GM12878 (cell line): ENCODE measurements around the gene TRIM3. TPM values are rescaled to one million over a fixed set of nuclear protein-coding genes. Genes with fewer than 3 reads are reported as not detected.

Experiments used
- ATAC-seq: fragments of 200-7000 bp; cut with Tn5 transposase; 3 replicates; pipeline ENCODE4 v1.9.1; 2020; ENCODE audit warnings: mild to moderate bottlenecking, moderate library complexity
- BruUV-seq: library from RNA; stranded (reverse); fragments of 400-500 nt; replicated peaks from 2 replicates; lab custom pipeline; 2021; lab: Mats Ljungman, UMichigan
- CTCF ChIA-PET: fragments of 300-600 bp; sonication (Branson Sonifier 250); formaldehyde crosslinking; extraction: SDS; loops from one replicate; lab custom pipeline; 2021; ENCODE audit warnings: inconsistent platforms; lab: Yijun Ruan, JAX
- POLR2A ChIA-PET: fragments of 350-600 bp; formaldehyde crosslinking; extraction: SDS; loops from one replicate; lab custom pipeline; 2021; ENCODE audit warnings: inconsistent platforms; lab: Charles Lee
- RAD21 ChIA-PET: fragments of 300-600 bp; sonication (Branson Sonifier 250); formaldehyde crosslinking; loops from one replicate; lab custom pipeline; 2023; ENCODE audit warnings: antibody characterized with exemption; ENCODE audit not compliant: unreplicated experiment; lab: Charles Lee
- SMC1A ChIA-PET: fragments of 300-600 bp; sonication (Branson Sonifier 250); formaldehyde crosslinking; loops from one replicate; lab custom pipeline; 2023; ENCODE audit not compliant: unreplicated experiment, uncharacterized antibody; lab: Charles Lee
- DNase-seq: peaks from one replicate; pipeline ENCODE4 v3.0.0-alpha.2; 2011; ENCODE audit warnings: low read depth, low spot score
- FAIRE-seq: peaks from 3 replicates; lab custom pipeline; 2011; peaks lifted over from hg19 to GRCh38; lab: Jason Lieb, UNC
- H2AFZ ChIP-seq: 2 replicates; pipeline ENCODE4 v1.6.0; 2011; ENCODE audit warnings: low read depth, low read length, control low read depth; ENCODE audit not compliant: control insufficient read depth
- H3K27ac ChIP-seq: 2 replicates; pipeline ENCODE4 v1.5.1; 2011; ENCODE audit warnings: control low read depth; ENCODE audit not compliant: control insufficient read depth, insufficient read depth
- H3K27me3 ChIP-seq, 2 experiments: replicated peaks in 1 of 2; 2 replicates each; pipeline versions ENCODE4 v1.6.0 to v1.6.1; 2011; ENCODE audit warnings: low read length in 1 of 2; ENCODE audit not compliant: control insufficient read depth in 2 of 2, insufficient read depth in 2 of 2
- H3K36me3 ChIP-seq, 2 experiments: 2 replicates each; pipeline ENCODE4 v1.5.1; 2011; ENCODE audit warnings: low read length in 1 of 2; ENCODE audit not compliant: control insufficient read depth in 2 of 2, insufficient read depth in 2 of 2
- H3K4me1 ChIP-seq: 2 replicates; pipeline ENCODE4 v1.6.1; 2011; ENCODE audit warnings: mild to moderate bottlenecking, low read length, moderate library complexity, mixed read lengths; ENCODE audit not compliant: control insufficient read depth, insufficient read depth
- H3K4me2 ChIP-seq: 2 replicates; pipeline ENCODE4 v1.6.0; 2011; ENCODE audit warnings: control low read depth; ENCODE audit not compliant: control insufficient read depth, insufficient read depth
- H3K4me3 ChIP-seq: fragments of 200-600 bp; sonication (generic); 2 replicates; pipeline ENCODE4 v1.5.1; 2016
- H3K79me2 ChIP-seq: 2 replicates; pipeline ENCODE4 v1.6.0; 2011; ENCODE audit warnings: low read length; ENCODE audit not compliant: control insufficient read depth, insufficient read depth
- H3K9ac ChIP-seq: 2 replicates; pipeline ENCODE4 v1.8.0; 2011; ENCODE audit warnings: low read length, control low read depth, mixed read lengths; ENCODE audit not compliant: control insufficient read depth, insufficient read depth
- H3K9me3 ChIP-seq: replicated peaks from 3 replicates; pipeline ENCODE4 v1.5.1; 2011; ENCODE audit warnings: mild to moderate bottlenecking, low read length; ENCODE audit not compliant: control insufficient read depth, insufficient read depth
- H4K20me1 ChIP-seq: 2 replicates; pipeline ENCODE4 v1.6.0; 2011; ENCODE audit not compliant: control insufficient read depth, insufficient read depth
- ATF7 ChIP-seq: fragments of 450-650 bp; IDR thresholded peaks from 2 replicates; pipeline ENCODE4 v1.6.1; 2016; ENCODE audit warnings: low read depth, mild to moderate bottlenecking
- CREM ChIP-seq: IDR thresholded peaks from 2 replicates; pipeline ENCODE4 v1.6.1; 2014; ENCODE audit warnings: antibody characterized with exemption, low read depth
- LARP7 ChIP-seq: fragments of 450-650 bp; IDR thresholded peaks from 2 replicates; pipeline ENCODE4 v1.6.1; 2017; ENCODE audit warnings: mild to moderate bottlenecking
- MXI1 ChIP-seq: fragments of 150-350 bp; IDR thresholded peaks from 2 replicates; pipeline ENCODE4 v1.6.1; 2011; ENCODE audit warnings: low read depth, mild to moderate bottlenecking, inconsistent platforms, low read length, improper control_type of control experiment
- NR2C1 ChIP-seq: fragments of 450-650 bp; IDR thresholded peaks from 2 replicates; pipeline ENCODE4 v1.6.1; 2017; ENCODE audit warnings: antibody characterized with exemption, mild to moderate bottlenecking, moderate library complexity
- NR2C2 ChIP-seq: IDR thresholded peaks from 2 replicates; pipeline ENCODE4 v1.6.1; 2011; ENCODE audit warnings: borderline replicate concordance, low read depth; ENCODE audit not compliant: control insufficient read depth, insufficient read length
- SMC3 ChIP-seq: IDR thresholded peaks from 2 replicates; pipeline ENCODE4 v1.6.1; 2011; ENCODE audit warnings: low read length, improper control_type of control experiment, borderline replicate concordance
- USF1 ChIP-seq: IDR thresholded peaks from 2 replicates; pipeline ENCODE4 v1.6.1; 2011; ENCODE audit warnings: borderline replicate concordance, low read depth, mild to moderate bottlenecking, moderate library complexity, mixed read lengths, low read length; ENCODE audit not compliant: insufficient read depth; ENCODE audit errors: extremely low read length
- WGBS: methylation state at CpG from one replicate; pipeline ENCODE4 v1.1.6; 2016; ENCODE audit warnings: low lambda C conversion rate; ENCODE audit not compliant: insufficient replicate concordance, insufficient coverage; ENCODE audit errors: missing lambda C conversion rate; 5-methylcytosine and 5-hydroxymethylcytosine counted together
- in situ Hi-C: fragments of 300-500 bp; cut with MboI; formaldehyde crosslinking; loops from 9 replicates; pipeline ENCODE4 v1.14.3; 2018; ENCODE audit warnings: mixed read lengths
- intact Hi-C: fragments of 100-400 bp; cut with micrococcal nuclease; formaldehyde crosslinking; loops from one replicate; pipeline ENCODE4 v1.14.2; 2022; ENCODE audit not compliant: unreplicated experiment
- polyA plus RNA-seq, 11 experiments: library from polyadenylated mRNA; depleted of rRNA in 4 of 11; unstranded in 6 of 11; stranded (reverse) in 5 of 11; fragments of >200 nt; fragmentation: Nextera tagmentation in 4 of 11; fragmentation: Illumina TruSeq in 1 of 11; extraction: Ambion mirVana in 4 of 11; extraction: Trizol in 1 of 11; gene quantifications; 1 replicate in 1 of 11; 2 replicates in 10 of 11; pipeline versions ENCODE4 v1.2.1 to v1.2.3, GENCODE V29; 2011 to 2016; ENCODE audit warnings: inconsistent platforms in 2 of 11, missing spikeins in 2 of 11, low read depth in 1 of 11
- total RNA-seq, 4 experiments: library from RNA; depleted of rRNA in 3 of 4; stranded (reverse); fragments of >200 nt in 3 of 4; fragmentation: Illumina TruSeq in 1 of 4; extraction: Trizol in 1 of 4; gene quantifications; 2 replicates each; pipeline versions ENCODE4 v1.2.1 to v1.2.3, GENCODE V29; 2013 to 2021

TRIM3 gene
- total and polyA plus RNA-seq, 10 of the 15 experiments (the other 5 are each of a cell fraction or from before 2014, with no cell fraction given), result 0.34 to 11.8 (median 4.8) TPM

DNA sequence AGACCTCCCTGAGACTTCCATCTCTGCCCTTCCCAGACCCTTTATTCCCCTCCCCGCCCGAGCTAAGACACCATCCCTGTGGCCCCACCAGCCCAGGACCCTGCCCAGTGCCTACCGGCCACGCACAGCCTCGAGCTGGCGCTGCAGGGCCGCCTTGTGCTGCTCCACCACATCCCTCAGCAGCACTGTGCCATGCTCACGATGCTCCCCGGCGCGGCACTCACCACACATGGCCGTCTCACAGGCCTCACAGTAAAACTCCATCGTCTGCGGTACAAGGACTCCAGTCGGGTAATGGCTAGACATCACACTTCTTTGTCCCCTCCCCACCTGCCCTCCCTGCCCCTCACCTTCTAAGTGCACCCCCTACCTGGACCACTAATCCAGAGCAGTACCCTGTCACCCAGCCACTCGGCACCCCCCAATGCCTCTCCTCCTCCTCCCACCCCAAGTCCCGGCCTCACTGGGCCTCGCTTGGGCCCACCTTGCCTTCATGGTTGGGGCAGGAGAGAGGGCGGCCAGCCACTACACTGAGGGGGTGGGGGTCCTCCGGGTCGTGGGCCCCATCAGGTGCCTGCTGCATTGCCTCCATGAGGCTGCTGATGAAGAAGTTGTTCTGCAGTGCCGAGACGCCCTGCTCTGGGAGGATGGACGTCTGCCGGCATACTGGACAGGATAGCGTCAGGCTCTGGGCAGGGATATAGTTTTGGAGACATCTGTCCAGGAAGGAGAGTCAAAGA, 16.0 kb downstream of the TRIM3 start:
- intact Hi-C loops, result no loop called here
- 76% methylated on average over 25 of the region's 26 CpGs for WGBS
- Histone ChIP-seq H3K4me3 (no peak overlapping the region), H3K27ac (no peak overlapping the region), H3K36me3 (no peaks in the 10 kb centered on the region; a peak in 1 of 4 replicates), H4K20me1 (no peaks in the 10 kb centered on the region), H3K9me3 (no peaks in the 10 kb centered on the region), H3K79me2 (no peaks in the 10 kb centered on the region), H3K4me1 (no peaks in the 10 kb centered on the region), H3K4me2 (no peak overlapping the region), H3K9ac (no peak overlapping the region), H3K27me3 (no peaks in the 10 kb centered on the region), H2AFZ (no peak overlapping the region)
- ATAC-seq (no peak), FAIRE-seq (no peak), DNase-seq (no peak)
- no peak for TF ChIP-seq MXI1
- TF ChIP-seq ATF7, result no peak
- no peak for TF ChIP-seq CREM
- TF ChIP-seq NR2C2, result no peak
- no peak for TF ChIP-seq NR2C1
- no peak for TF ChIP-seq LARP7
- TF ChIP-seq USF1, result no peak
- TF ChIP-seq SMC3, result no peak
- POLR2A ChIA-PET, result no interaction called here
- RAD21 ChIA-PET, result interaction anchor here (0.8 kb wide), 1 partner anchor 79 kb away, joined by 3 read pairs; no protein-coding TSS in a partner anchor
- in situ Hi-C loops, result no loop called here
- SMC1A ChIA-PET, result no interaction called here
- BruUV-seq, result no TSS peak
- CTCF ChIA-PET, result no interaction called here
